C4-2B (cell line): ENCODE data around the gene ZNF689.

ENCODE experiments used
- H3K27ac ChIP-seq: fragments of 450-650 bp; 2 replicates; pipeline ENCODE4 v1.5.1; 2017
- ZFX ChIP-seq: fragments of 450-650 bp; IDR thresholded peaks from 2 replicates; pipeline ENCODE4 v1.6.1; 2017
- TF ChIP-seq, protein P1 (sequence below): fragments of 450-650 bp; conservative IDR thresholded peaks from 2 replicates; pipeline ENCODE4 v1.5.1; 2017; ENCODE audit warnings: mild to moderate bottlenecking

Gene ZNF689

DNA sequence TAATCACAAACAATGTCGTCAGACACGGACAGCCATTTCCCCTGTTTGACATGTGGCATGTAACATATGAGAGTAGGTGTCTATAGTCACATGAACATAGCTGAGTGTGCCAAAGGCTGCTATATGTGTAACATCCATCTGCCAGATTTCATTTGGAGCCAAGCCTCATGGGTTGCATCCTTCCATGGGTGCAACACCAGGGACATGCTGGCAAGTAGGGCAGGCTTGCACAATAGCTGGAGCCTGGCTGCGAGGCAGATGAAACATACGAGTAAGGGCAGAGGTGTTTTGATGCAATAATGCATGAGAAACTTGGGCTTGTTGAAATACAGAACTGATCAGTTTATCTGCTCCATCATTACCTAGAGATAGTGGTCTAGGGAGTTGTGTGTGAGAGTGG lies 9.0 kb upstream of the ZNF689 start:
- H3K27ac ChIP-seq: no peak overlapping the region
- TF ChIP-seq ZFX: no peak
- TF ChIP-seq, protein P1, sequence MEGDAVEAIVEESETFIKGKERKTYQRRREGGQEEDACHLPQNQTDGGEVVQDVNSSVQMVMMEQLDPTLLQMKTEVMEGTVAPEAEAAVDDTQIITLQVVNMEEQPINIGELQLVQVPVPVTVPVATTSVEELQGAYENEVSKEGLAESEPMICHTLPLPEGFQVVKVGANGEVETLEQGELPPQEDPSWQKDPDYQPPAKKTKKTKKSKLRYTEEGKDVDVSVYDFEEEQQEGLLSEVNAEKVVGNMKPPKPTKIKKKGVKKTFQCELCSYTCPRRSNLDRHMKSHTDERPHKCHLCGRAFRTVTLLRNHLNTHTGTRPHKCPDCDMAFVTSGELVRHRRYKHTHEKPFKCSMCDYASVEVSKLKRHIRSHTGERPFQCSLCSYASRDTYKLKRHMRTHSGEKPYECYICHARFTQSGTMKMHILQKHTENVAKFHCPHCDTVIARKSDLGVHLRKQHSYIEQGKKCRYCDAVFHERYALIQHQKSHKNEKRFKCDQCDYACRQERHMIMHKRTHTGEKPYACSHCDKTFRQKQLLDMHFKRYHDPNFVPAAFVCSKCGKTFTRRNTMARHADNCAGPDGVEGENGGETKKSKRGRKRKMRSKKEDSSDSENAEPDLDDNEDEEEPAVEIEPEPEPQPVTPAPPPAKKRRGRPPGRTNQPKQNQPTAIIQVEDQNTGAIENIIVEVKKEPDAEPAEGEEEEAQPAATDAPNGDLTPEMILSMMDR: no peak

DNA sequence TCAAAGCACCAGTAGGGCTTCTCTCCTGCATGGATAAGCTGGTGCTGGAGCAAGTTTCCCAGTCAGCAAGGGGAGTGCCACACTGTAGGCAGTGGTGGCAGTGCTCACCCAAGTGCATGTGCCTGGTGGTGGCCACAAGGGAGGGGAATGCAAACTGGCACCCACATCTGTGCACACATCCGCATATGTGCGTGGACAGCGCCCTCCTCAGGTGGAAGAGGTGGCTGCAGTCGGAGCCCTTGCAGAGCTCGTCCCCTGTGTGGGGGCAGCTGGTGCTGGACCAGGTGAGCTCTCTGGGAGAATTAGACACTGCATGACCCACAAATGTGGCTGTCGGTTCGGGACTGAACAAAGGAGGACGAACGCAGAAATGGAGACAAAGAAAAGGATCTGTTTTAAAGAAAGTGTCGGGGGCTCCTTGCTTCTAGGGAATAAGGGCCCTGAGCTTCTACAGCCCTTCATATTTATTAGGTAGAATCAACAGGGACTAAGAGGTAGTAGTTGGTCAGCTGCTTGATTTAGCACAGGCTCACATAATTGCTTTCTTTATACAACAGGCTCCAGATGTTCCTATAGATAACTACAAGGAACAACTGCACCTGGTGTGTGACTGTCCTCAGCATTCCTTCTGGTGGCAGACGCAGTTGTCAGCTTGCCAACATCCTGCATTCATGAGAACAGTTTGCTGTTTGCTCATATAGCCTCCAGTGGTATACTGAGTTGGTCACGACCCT lies 5.3 kb upstream of the ZNF689 start:
- TF ChIP-seq, protein P1: no peak; the same call in 1 of the 2 replicates
- TF ChIP-seq ZFX: no peak
- H3K27ac ChIP-seq: no peak overlapping the region

DNA sequence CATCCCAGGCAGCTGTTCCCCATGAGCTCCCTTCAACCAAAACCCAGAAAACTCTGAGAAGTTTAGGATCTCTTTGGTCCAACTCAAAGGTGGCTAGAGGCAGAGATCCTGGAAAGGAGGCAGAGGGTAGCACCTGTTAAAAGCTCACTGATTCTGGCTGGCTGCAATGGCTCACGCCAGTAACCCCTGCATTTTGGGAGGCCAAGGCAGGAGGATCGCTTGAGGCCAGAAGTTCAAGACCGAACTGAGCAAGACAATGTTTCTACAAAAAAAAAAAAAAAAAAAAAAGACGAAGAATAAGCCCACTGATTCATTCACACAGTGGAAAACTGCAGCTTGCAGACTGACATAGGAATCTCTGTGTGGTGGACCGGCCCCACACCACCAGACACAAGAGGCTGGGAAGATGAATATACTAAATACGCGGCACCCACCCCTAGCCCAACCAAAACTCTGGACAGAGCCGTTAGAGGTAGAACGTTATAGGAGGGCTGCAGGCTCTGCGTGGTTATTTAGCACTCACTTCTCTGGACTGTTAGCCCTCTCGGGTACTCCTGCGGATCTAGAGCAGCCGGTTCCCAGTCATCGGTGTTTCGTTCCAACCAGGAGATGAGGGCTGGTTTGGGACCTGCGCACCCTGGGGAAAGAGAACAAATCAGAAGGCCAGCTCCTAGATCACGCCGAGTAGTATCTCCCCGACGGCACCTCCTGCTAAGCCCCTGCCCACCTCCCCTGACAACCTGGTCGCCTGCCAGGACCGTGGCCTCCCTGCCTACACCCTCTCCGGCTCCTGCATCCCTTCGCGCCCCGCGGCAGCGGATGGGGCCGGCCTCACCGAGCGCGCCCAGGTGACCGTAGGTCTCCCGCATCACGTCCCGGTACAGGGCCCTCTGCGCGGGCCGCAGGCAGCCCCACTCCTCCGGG lies 925 bp downstream of the ZNF689 start:
- TF ChIP-seq, protein P1: no peak
- no peak for TF ChIP-seq ZFX
- peak overlapping the region; percentile 96 for H3K27ac ChIP-seq

DNA sequence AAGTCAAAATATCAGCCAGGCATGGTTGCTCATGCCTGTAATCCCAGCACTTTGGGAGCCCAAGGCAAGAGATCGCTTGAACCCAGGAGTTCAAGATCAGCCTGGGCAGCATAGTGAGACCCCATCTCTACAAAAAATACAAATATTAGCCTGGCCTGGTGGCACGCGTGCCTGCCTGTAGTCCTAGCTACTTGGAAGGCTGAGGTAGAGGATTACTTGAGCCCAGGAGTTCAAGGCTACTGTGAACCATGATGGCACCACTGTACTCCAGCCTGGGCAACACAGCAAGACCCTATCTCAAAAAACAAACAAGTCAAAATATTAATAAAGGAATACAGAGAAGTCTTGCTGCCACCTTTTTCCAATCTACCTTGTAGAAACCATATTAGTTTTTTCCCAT lies 4.2 kb downstream of the ZNF689 start:
- no peak overlapping the region for H3K27ac ChIP-seq
- TF ChIP-seq, protein P1: no peak
- TF ChIP-seq ZFX: no peak

DNA sequence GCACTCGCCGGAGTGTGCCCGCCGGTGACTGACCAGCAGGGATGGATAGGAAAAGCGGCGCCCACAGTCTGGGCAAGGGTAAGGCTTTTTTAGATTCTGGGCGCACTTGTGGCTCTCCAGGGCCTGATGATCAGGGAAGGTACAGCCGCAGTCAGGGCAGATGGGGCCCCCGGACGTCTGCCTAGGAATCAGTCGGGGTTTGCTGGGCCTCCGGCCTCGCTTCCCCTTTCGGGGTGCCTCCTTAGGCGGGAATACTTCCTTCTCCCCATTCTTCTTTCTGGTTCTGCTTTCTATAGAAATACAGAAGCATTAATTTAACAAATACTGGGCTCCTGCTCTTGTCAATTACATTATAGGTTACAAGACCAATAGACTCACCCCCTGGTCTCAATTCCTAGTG lies 5.0 kb downstream of the ZNF689 start:
- no peak overlapping the region for H3K27ac ChIP-seq
- no peak for TF ChIP-seq ZFX
- TF ChIP-seq, protein P1: no peak

DNA sequence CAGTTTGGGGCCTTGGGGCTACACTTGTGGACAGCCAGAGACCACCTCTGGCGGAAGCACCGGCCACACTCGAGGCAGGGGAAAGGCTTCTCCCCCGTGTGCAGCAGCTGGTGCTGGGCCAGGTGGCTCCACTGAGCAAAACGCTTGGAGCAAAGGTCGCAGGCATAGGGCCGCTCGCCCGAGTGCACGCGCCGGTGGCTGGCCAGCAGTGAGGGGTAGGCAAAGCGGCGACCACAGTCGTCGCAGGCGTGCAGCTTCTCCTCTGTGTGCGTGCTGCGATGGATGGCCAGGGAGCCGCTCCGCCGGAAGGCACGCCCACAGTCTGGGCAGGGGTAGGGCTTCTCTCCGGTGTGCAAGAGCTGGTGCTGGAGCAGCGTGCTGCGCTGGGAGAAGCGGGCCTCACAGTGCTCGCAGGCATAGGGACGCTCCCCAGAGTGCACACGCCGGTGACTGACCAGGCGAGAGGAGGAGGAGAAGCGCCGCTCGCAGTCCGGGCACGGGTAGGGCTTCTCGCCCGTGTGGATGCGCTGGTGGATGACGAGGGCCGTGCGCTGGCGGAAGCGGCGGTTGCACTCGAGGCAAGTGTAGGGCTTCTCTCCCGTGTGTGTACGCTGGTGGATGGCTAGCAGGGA lies 5.8 kb downstream of the ZNF689 start:
- no peak overlapping the region for H3K27ac ChIP-seq
- TF ChIP-seq, protein P1: no peak
- no peak for TF ChIP-seq ZFX
